ENCODE results near the gene NR1H4. TPM values are rescaled to one million over a fixed set of nuclear protein-coding genes. Genes with fewer than 3 reads are reported as not detected.

NR1H4 gene
- total and polyA plus RNA-seq, 2 of the 13 experiments (the other 11 are each of a cell fraction or from before 2014, with no cell fraction given), result 27.3 to 114 TPM

GRCh38 chr12:100555722-100556121 lies 82.1 kb downstream of the NR1H4 start (continued):
- TF ChIP-seq ADNP (CRISPR knock-in tag; IDR thresholded peaks at IDR 0.05), result no peak
- TF ChIP-seq RBM39 (IDR thresholded peaks at IDR 0.05; ENCODE audit: low read depth, low read length, poor library complexity, severe bottlenecking), result no peak
- TF ChIP-seq ARID5B (CRISPR knock-in tag; IDR thresholded peaks at IDR 0.05), result peak; percentile 63; the same call in 1 of the 2 replicates
- TF ChIP-seq CENPX (CRISPR knock-in tag; IDR thresholded peaks at IDR 0.05), result no peak
- TF ChIP-seq RBM22 (optimal IDR thresholded peaks at IDR 0.05; ENCODE audit: low read length), result no peak
- TF ChIP-seq CHD4 (IDR thresholded peaks at IDR 0.05; ENCODE audit: borderline replicate concordance, low read length), result no peak
- TF ChIP-seq CENPT (CRISPR knock-in tag; IDR thresholded peaks at IDR 0.05; ENCODE audit: low read depth), result no peak
- TF ChIP-seq NRL (CRISPR knock-in tag; IDR thresholded peaks at IDR 0.05; ENCODE audit: borderline replicate concordance), result no peak
- no peak for TF ChIP-seq THAP8 (CRISPR knock-in tag; IDR thresholded peaks at IDR 0.05; ENCODE audit: borderline replicate concordance)
- TF ChIP-seq NR2F1 (CRISPR knock-in tag; IDR thresholded peaks at IDR 0.05), result 0 out of 4 replicates have a peak, but pooled peaks of 1 of the 2 experiments have one; percentile 29
- no peak for TF ChIP-seq TEAD3 (CRISPR knock-in tag; optimal IDR thresholded peaks at IDR 0.05; ENCODE audit: borderline replicate concordance)
- TF ChIP-seq NR2F2 (IDR thresholded peaks at IDR 0.05; ENCODE audit: borderline replicate concordance, low read depth), result peak; percentile 24; the same call in 1 of the 2 replicates
- no peak for TF ChIP-seq RXRA (CRISPR knock-in tag; IDR thresholded peaks at IDR 0.05)
- no peak for TF ChIP-seq STAG1 (CRISPR knock-in tag; IDR thresholded peaks at IDR 0.05)
- TF ChIP-seq ZNF780A (CRISPR knock-in tag; IDR thresholded peaks at IDR 0.05), result no peak
- no peak for TF ChIP-seq HNRNPLL (IDR thresholded peaks at IDR 0.05; ENCODE audit: low read depth, low read length, poor library complexity, severe bottlenecking)
- TF ChIP-seq NR2C2 (CRISPR knock-in tag; IDR thresholded peaks at IDR 0.05; ENCODE audit: borderline replicate concordance), result peak; percentile 25; the same call in 1 of the 2 replicates
- no peak for TF ChIP-seq MXD1 (CRISPR knock-in tag; IDR thresholded peaks at IDR 0.05)
- TF ChIP-seq ATF7 (IDR thresholded peaks at IDR 0.05), result peak; percentile 52; the same call in 1 of the 2 replicates
- no peak for TF ChIP-seq ATF7 (CRISPR knock-in tag; IDR thresholded peaks at IDR 0.05)
- TF ChIP-seq ARID3A (IDR thresholded peaks at IDR 0.05; ENCODE audit: low read depth, low read length), result peak; percentile 84
- no peak for TF ChIP-seq CREB1 (IDR thresholded peaks at IDR 0.05)
- 0 out of 2 replicates have a peak, but pooled peaks have one; percentile 12 for TF ChIP-seq CREB1 (CRISPR knock-in tag; IDR thresholded peaks at IDR 0.05)
- no peak for TF ChIP-seq ETV6 (CRISPR knock-in tag; conservative IDR thresholded peaks at IDR 0.05)
- peak; percentile 79 for TF ChIP-seq HNF4G (IDR thresholded peaks at IDR 0.05; ENCODE audit: borderline replicate concordance, low read depth, low read length)
- TF ChIP-seq HNF4G (CRISPR knock-in tag; IDR thresholded peaks at IDR 0.05; ENCODE audit: borderline replicate concordance, low read depth), result no peak
